IMR-90 (cell line): ENCODE measurements around the gene PEX6. TPM values are rescaled to one million over a fixed set of nuclear protein-coding genes. Genes with fewer than 3 reads are reported as not detected.
A peak's percentile ranks its signal among the peaks of the same experiment; 100 is the strongest.

ENCODE experiments used
- ATAC-seq: fragments of 200-7000 bp; cut with Tn5 transposase; 2 replicates; pipeline ENCODE4 v1.9.1; 2020; ENCODE audit warnings: low read depth, mild to moderate bottlenecking, moderate library complexity
- BruUV-seq: library from RNA; stranded (reverse); fragments of 400-500 nt; replicated peaks from 2 replicates; lab custom pipeline; 2021; lab: Mats Ljungman, UMichigan
- CTCF ChIA-PET: fragments of 300-600 bp; formaldehyde crosslinking; extraction: SDS; loops from one replicate; lab custom pipeline; 2021; ENCODE audit warnings: antibody characterized with exemption; lab: Yijun Ruan, JAX
- POLR2A ChIA-PET: fragments of 300-600 bp; sonication (Branson Sonifier 250); formaldehyde crosslinking; loops from one replicate; lab custom pipeline; 2022; ENCODE audit warnings: antibody characterized with exemption; ENCODE audit not compliant: unreplicated experiment; lab: Charles Lee
- DNase-seq: peaks from one replicate; pipeline ENCODE4 v3.0.0; 2013
- H2AFZ ChIP-seq: replicated peaks from 2 replicates; pipeline ENCODE3; 2013; ENCODE audit warnings: low read length, mild to moderate bottlenecking; ENCODE audit not compliant: poor library complexity
- H2AK5ac ChIP-seq: 2 replicates; pipeline ENCODE4 v1.6.1; 2013; ENCODE audit warnings: low read depth, low read length, inconsistent platforms
- H2AK9ac ChIP-seq: replicated peaks from 2 replicates; pipeline ENCODE3; 2013; ENCODE audit warnings: mild to moderate bottlenecking, low read depth, low read length, moderate library complexity; ENCODE audit not compliant: poor library complexity
- H2BK120ac ChIP-seq: 2 replicates; pipeline ENCODE4 v1.6.1; 2013; ENCODE audit warnings: low read depth, low read length, inconsistent platforms
- H2BK15ac ChIP-seq: 3 replicates; pipeline ENCODE4 v1.6.1; 2013; ENCODE audit warnings: low read depth, low read length, inconsistent platforms
- H2BK20ac ChIP-seq: 2 replicates; pipeline ENCODE4 v1.6.1; 2013; ENCODE audit warnings: low read depth, mild to moderate bottlenecking, inconsistent platforms, low read length, moderate library complexity
- H2BK5ac ChIP-seq: 2 replicates; pipeline ENCODE4 v1.6.1; 2013; ENCODE audit warnings: mild to moderate bottlenecking, low read depth, low read length, inconsistent platforms; ENCODE audit not compliant: poor library complexity, severe bottlenecking
- H3K14ac ChIP-seq: replicated peaks from 2 replicates; pipeline ENCODE4 v1.6.1; 2013; ENCODE audit warnings: low read depth, low read length, inconsistent platforms
- H3K18ac ChIP-seq: 2 replicates; pipeline ENCODE4 v1.6.1; 2013; ENCODE audit warnings: low read depth, low read length, control low read depth
- H3K23ac ChIP-seq: 2 replicates; pipeline ENCODE4 v1.6.1; 2013; ENCODE audit warnings: low read depth, low read length, inconsistent platforms
- H3K27ac ChIP-seq: 2 replicates; pipeline ENCODE4 v1.5.1; 2013; ENCODE audit warnings: mild to moderate bottlenecking, control low read depth, low read length; ENCODE audit not compliant: insufficient read depth
- H3K27me3 ChIP-seq: 2 replicates; pipeline ENCODE4 v1.6.1; 2013; ENCODE audit warnings: low read length; ENCODE audit not compliant: control insufficient read depth, insufficient read depth
- H3K36me3 ChIP-seq: 2 replicates; pipeline ENCODE4 v1.6.1; 2013; ENCODE audit warnings: low read length, mixed read lengths; ENCODE audit not compliant: control insufficient read depth, insufficient read depth
- H3K4ac ChIP-seq: 2 replicates; pipeline ENCODE4 v1.6.1; 2013; ENCODE audit warnings: low read depth, low read length, inconsistent platforms
- H3K4me1 ChIP-seq: 2 replicates; pipeline ENCODE4 v1.6.1; 2013; ENCODE audit warnings: low read length, mixed read lengths; ENCODE audit not compliant: control insufficient read depth, insufficient read depth
- H3K4me2 ChIP-seq: 2 replicates; pipeline ENCODE4 v1.6.1; 2013; ENCODE audit warnings: low read depth, mild to moderate bottlenecking, control low read depth, low read length, moderate library complexity
- H3K4me3 ChIP-seq: 2 replicates; pipeline ENCODE4 v1.5.1; 2013; ENCODE audit warnings: low read depth, mild to moderate bottlenecking, control low read depth, low read length, moderate library complexity; ENCODE audit not compliant: insufficient read depth
- H3K56ac ChIP-seq: 2 replicates; pipeline ENCODE4 v1.6.1; 2013; ENCODE audit warnings: low read length, inconsistent platforms; ENCODE audit not compliant: insufficient read depth; ENCODE audit errors: extremely low read depth
- H3K79me1 ChIP-seq, 2 experiments: 2 replicates each; pipeline ENCODE4 v1.6.1; 2013; ENCODE audit warnings: low read length in 2 of 2, inconsistent platforms in 1 of 2, low read depth in 1 of 2
- H3K9ac ChIP-seq: 2 replicates; pipeline ENCODE4 v1.6.1; 2013; ENCODE audit warnings: low read depth, low read length, control low read depth
- H3K9me1 ChIP-seq: 2 replicates; pipeline ENCODE4 v1.6.1; 2013; ENCODE audit warnings: low read length, inconsistent platforms; ENCODE audit not compliant: insufficient read depth
- H3K9me3 ChIP-seq: 2 replicates; pipeline ENCODE4 v1.6.1; 2013; ENCODE audit warnings: low read length; ENCODE audit not compliant: control insufficient read depth, insufficient read depth
- H4K20me1 ChIP-seq: 2 replicates; pipeline ENCODE4 v1.6.1; 2013; ENCODE audit warnings: low read length, inconsistent platforms; ENCODE audit not compliant: insufficient read depth
- H4K5ac ChIP-seq: 2 replicates; pipeline ENCODE4 v1.6.1; 2013; ENCODE audit warnings: mild to moderate bottlenecking, low read depth, low read length, control low read depth
- H4K8ac ChIP-seq, 2 experiments: 2 replicates each; pipeline ENCODE4 v1.6.1; 2013; ENCODE audit warnings: low read depth in 2 of 2, low read length in 2 of 2, control low read depth in 1 of 2, inconsistent platforms in 1 of 2
- H4K91ac ChIP-seq: 2 replicates; pipeline ENCODE4 v1.6.1; 2013; ENCODE audit warnings: low read depth, low read length, inconsistent platforms; ENCODE audit not compliant: insufficient read depth
- CEBPB ChIP-seq: IDR thresholded peaks from 2 replicates; pipeline ENCODE4 v1.6.1; 2012; ENCODE audit warnings: low read depth, low read length, improper control_type of control experiment
- CHD1 ChIP-seq: IDR thresholded peaks from 2 replicates; pipeline ENCODE4 v1.6.1; 2012; ENCODE audit warnings: low read depth, low read length, improper control_type of control experiment
- CTCF ChIP-seq: conservative IDR thresholded peaks from 2 replicates; pipeline ENCODE4 v1.5.1; 2012; ENCODE audit warnings: mild to moderate bottlenecking, low read depth, low read length, improper control_type of control experiment
- ELK1 ChIP-seq: fragments of 150-350 bp; IDR thresholded peaks from 2 replicates; pipeline ENCODE4 v1.6.1; 2016; ENCODE audit warnings: low read depth, mild to moderate bottlenecking, low read length, moderate library complexity, borderline replicate concordance
- FOS ChIP-seq: fragments of 150-350 bp; IDR thresholded peaks from 2 replicates; pipeline ENCODE4 v1.6.1; 2016; ENCODE audit warnings: low read depth, low read length
- MAFK ChIP-seq: IDR thresholded peaks from 2 replicates; pipeline ENCODE4 v1.6.1; 2012; ENCODE audit warnings: low read depth, low read length, improper control_type of control experiment
- NFE2L2 ChIP-seq: fragments of 150-350 bp; IDR thresholded peaks from 2 replicates; pipeline ENCODE4 v1.6.1; 2016; ENCODE audit warnings: low read depth, mild to moderate bottlenecking, low read length
- POLR2A ChIP-seq: IDR thresholded peaks from 2 replicates; pipeline ENCODE4 v1.6.1; 2012; ENCODE audit warnings: mild to moderate bottlenecking, low read depth, low read length
- RAD21 ChIP-seq: IDR thresholded peaks from 2 replicates; pipeline ENCODE4 v1.6.1; 2012; ENCODE audit warnings: low read length, improper control_type of control experiment
- RCOR1 ChIP-seq: IDR thresholded peaks from 2 replicates; pipeline ENCODE4 v1.6.1; 2012; ENCODE audit warnings: mild to moderate bottlenecking, low read length, improper control_type of control experiment; ENCODE audit not compliant: insufficient replicate concordance
- RFX5 ChIP-seq: IDR thresholded peaks from 2 replicates; pipeline ENCODE4 v1.8.0; 2012; ENCODE audit warnings: low read depth, mild to moderate bottlenecking, low read length, moderate library complexity
- SMC3 ChIP-seq: fragments of 150-350 bp; IDR thresholded peaks from 2 replicates; pipeline ENCODE4 v1.6.1; 2016; ENCODE audit warnings: low read depth, mild to moderate bottlenecking, antibody characterized with exemption, low read length, moderate library complexity
- WGBS, 2 experiments: methylation state at CpG; one replicate each; pipeline versions ENCODE4 v1.1.5 to v1.1.7; 2013; ENCODE audit warnings: missing lambda C conversion rate in 2 of 2; ENCODE audit not compliant: insufficient read length in 1 of 2; ENCODE audit errors: extremely low coverage in 2 of 2; 5-methylcytosine and 5-hydroxymethylcytosine counted together
- dilution Hi-C: fragments of 300-500 bp; cut with HindIII; formaldehyde crosslinking; loops from one replicate; pipeline ENCODE4 v1.14.3; 2018; ENCODE audit warnings: low sequenced_read_pairs; ENCODE audit not compliant: unreplicated experiment
- in situ Hi-C: fragments of 300-500 bp; cut with MboI; formaldehyde crosslinking; loops from 3 replicates; pipeline ENCODE4 v1.14.3; 2019; ENCODE audit warnings: low sequenced_read_pairs, inconsistent platforms, mixed read lengths
- intact Hi-C: fragments of 100-400 bp; cut with micrococcal nuclease; formaldehyde crosslinking; loops from 2 replicates; pipeline ENCODE4 v1.10.0; 2022
- polyA plus RNA-seq, 3 experiments: library from polyadenylated mRNA; depleted of rRNA; stranded (reverse); fragments of >200 nt; gene quantifications; 2 replicates each; pipeline ENCODE4 v1.2.3, GENCODE V29; 2012; ENCODE audit warnings: low replicate concordance in 1 of 3
- total RNA-seq: library from RNA; depleted of rRNA; stranded (reverse); fragments of >200 nt; gene quantifications from 2 replicates; pipeline ENCODE4 v1.2.3, GENCODE V29; 2012

PEX6 gene
- total and polyA plus RNA-seq, 2 of the 4 experiments (the other 2 are of a cell fraction): 10.4 to 10.6 TPM

- H3K36me3 ChIP-seq: peaks cover 52% of the 10 kb centered on the region
- in situ Hi-C loops (no loop called here), intact Hi-C loops (loop anchor here (1.0 kb wide), 1 partner anchor 108 kb away; no protein-coding TSS in a partner anchor), dilution Hi-C loops (no loop called here)
- no peak overlapping the region for H2AK5ac ChIP-seq
- H3K14ac ChIP-seq: no peak overlapping the region
- no peaks in the 10 kb centered on the region; the same call in 1 of the 2 replicates for H4K20me1 ChIP-seq
- no TSS peak for BruUV-seq
- H3K4ac ChIP-seq: no peak overlapping the region
- H2BK5ac ChIP-seq: no peak overlapping the region
- ATAC-seq (no peak), DNase-seq (peak; percentile 27)
- CTCF ChIA-PET: no interaction called here
- TF ChIP-seq MAFK: no peak
- no peak for TF ChIP-seq CEBPB
- no peak for TF ChIP-seq RCOR1
- no peak for TF ChIP-seq POLR2A
- no peak for TF ChIP-seq ELK1
- peak; percentile 61 for TF ChIP-seq SMC3
- TF ChIP-seq CTCF: peak; percentile 40
- TF ChIP-seq RFX5: no peak
- TF ChIP-seq RAD21: peak; percentile 47
- TF ChIP-seq FOS: no peak
- TF ChIP-seq NFE2L2: no peak
- TF ChIP-seq CHD1: no peak
- 100% methylated on average over 1 of the region's 6 CpGs; no CpG with 5 or more reads in 1 of the 2 experiments for WGBS, 2 experiments
- H2BK20ac ChIP-seq: no peak overlapping the region
- H3K79me1 ChIP-seq: peaks cover 10 to 39% of the 10 kb centered on the region in 2 experiments; a peak in 2 of 4 replicates
- POLR2A ChIA-PET: no interaction called here
- no peak overlapping the region for H3K23ac ChIP-seq
- H2BK120ac ChIP-seq: no peak overlapping the region
- peak overlapping the region; percentile 39 for H2AK9ac ChIP-seq
- no peak overlapping the region for H2AFZ ChIP-seq
- no peak overlapping the region for H3K4me2 ChIP-seq
- H4K8ac ChIP-seq: no peak overlapping the region
- no peak overlapping the region for H2BK15ac ChIP-seq
- no peak overlapping the region for H3K27ac ChIP-seq
- no peak overlapping the region for H3K9ac ChIP-seq
- H3K18ac ChIP-seq: no peak overlapping the region
- no peaks in the 10 kb centered on the region for H3K9me3 ChIP-seq
- no peaks in the 10 kb centered on the region for H3K9me1 ChIP-seq
- H4K91ac ChIP-seq: no peak overlapping the region
- H3K4me1 ChIP-seq: peaks cover 3% of the 10 kb centered on the region
- no peak overlapping the region for H4K5ac ChIP-seq
- no peaks in the 10 kb centered on the region for H3K27me3 ChIP-seq
- no peak overlapping the region for H3K56ac ChIP-seq
- no peak overlapping the region for H3K4me3 ChIP-seq
These were observed 30.1 kb upstream of the PEX6 start for GRCh38 chr6:43009124-43009523.
